Ishikawa (cell line): Measurements from ENCODE around the gene OPCML.

Source experiments
- CEBPB ChIP-seq: IDR thresholded peaks from 2 replicates; pipeline ENCODE4 v1.6.1; 2012
- CREB1 ChIP-seq: IDR thresholded peaks from 2 replicates; pipeline ENCODE4 v1.6.1; 2012; ENCODE audit warnings: low read depth
- EGR1 ChIP-seq: IDR thresholded peaks from 2 replicates; pipeline ENCODE4 v1.6.1; 2012
- EP300 ChIP-seq: IDR thresholded peaks from 2 replicates; pipeline ENCODE4 v1.6.1; 2012; ENCODE audit warnings: borderline replicate concordance
- FOXM1 ChIP-seq: IDR thresholded peaks from 2 replicates; pipeline ENCODE4 v1.6.1; 2012; ENCODE audit warnings: low read depth, borderline replicate concordance
- MAX ChIP-seq: IDR thresholded peaks from 2 replicates; pipeline ENCODE4 v1.6.1; 2012
- NFIC ChIP-seq: IDR thresholded peaks from 2 replicates; pipeline ENCODE4 v1.6.1; 2012
- RAD21 ChIP-seq: IDR thresholded peaks from 2 replicates; pipeline ENCODE4 v1.6.1; 2012; ENCODE audit warnings: low read depth
- REST ChIP-seq: IDR thresholded peaks from 2 replicates; pipeline ENCODE4 v1.6.1; 2012; ENCODE audit warnings: low read depth, mild to moderate bottlenecking
- TAF1 ChIP-seq: IDR thresholded peaks from 2 replicates; pipeline ENCODE4 v1.6.1; 2012; ENCODE audit warnings: low read depth, mild to moderate bottlenecking
- TCF12 ChIP-seq: IDR thresholded peaks from 2 replicates; pipeline ENCODE4 v1.6.1; 2012; ENCODE audit warnings: low read depth
- TEAD4 ChIP-seq: IDR thresholded peaks from 2 replicates; pipeline ENCODE4 v1.6.1; 2012
- USF1 ChIP-seq: IDR thresholded peaks from 2 replicates; pipeline ENCODE4 v1.6.1; 2012
- YY1 ChIP-seq: IDR thresholded peaks from 2 replicates; pipeline ENCODE4 v1.6.1; 2012; ENCODE audit warnings: low read depth
- ZBTB7A ChIP-seq: IDR thresholded peaks from 2 replicates; pipeline ENCODE4 v1.6.1; 2012; ENCODE audit warnings: low read depth

The OPCML gene

GRCh38 chr11:132961453-132961852, 570.8 kb downstream of the OPCML start:
- TF ChIP-seq REST (no peak), NFIC (no peak), CREB1 (no peak), TCF12 (no peak), YY1 (no peak), TAF1 (no peak), TEAD4 (no peak), MAX (no peak), FOXM1 (no peak), EP300 (no peak), RAD21 (no peak), ZBTB7A (no peak), CEBPB (no peak)

- TF ChIP-seq EP300 = no peak
- no peak for TF ChIP-seq FOXM1
- TF ChIP-seq NFIC = no peak
- no peak for TF ChIP-seq TEAD4
- no peak for TF ChIP-seq USF1
- no peak for TF ChIP-seq MAX
- TF ChIP-seq CEBPB = no peak
- no peak for TF ChIP-seq ZBTB7A
- no peak for TF ChIP-seq TAF1
- TF ChIP-seq TCF12 = no peak
- TF ChIP-seq REST = no peak
- TF ChIP-seq CREB1 = no peak
- TF ChIP-seq EGR1 = no peak
- no peak for TF ChIP-seq YY1
- no peak for TF ChIP-seq RAD21
Observed at GRCh38 chr11:132960273-132961078, 571.8 kb downstream of the OPCML start.

- TF ChIP-seq EP300 = no peak
Observed at GRCh38 chr11:132959693-132960092, 572.6 kb downstream of the OPCML start.

GRCh38 chr11:132957881-132958280, 574.4 kb downstream of the OPCML start:
- no peak for TF ChIP-seq NFIC
- TF ChIP-seq MAX = no peak
- no peak for TF ChIP-seq YY1
- no peak for TF ChIP-seq TAF1
- TF ChIP-seq RAD21 = no peak
- TF ChIP-seq USF1 = no peak
- no peak for TF ChIP-seq EGR1
- no peak for TF ChIP-seq ZBTB7A
- no peak for TF ChIP-seq CEBPB
- TF ChIP-seq REST = no peak
- no peak for TF ChIP-seq FOXM1
- TF ChIP-seq TEAD4 = no peak
- no peak for TF ChIP-seq CREB1

GRCh38 chr11:132948252-132948651, 584.0 kb downstream of the OPCML start:
- TF ChIP-seq TAF1 = no peak
- no peak for TF ChIP-seq CEBPB
- no peak for TF ChIP-seq REST
- no peak for TF ChIP-seq USF1
- no peak for TF ChIP-seq YY1
- no peak for TF ChIP-seq ZBTB7A
